Spleen (tissue), 7 donors: Measurements from ENCODE around the gene GPAT3.

Experiments
- POLR2AphosphoS5 ChIP-seq, 3 donors: sonication (generic); formaldehyde crosslinking; IDR thresholded peaks; one replicate each; pipeline ENCODE4 v1.5.1; 2017; ENCODE audit warnings: antibody characterized with exemption in 3 of 3
- TF ChIP-seq, protein P1 (sequence below), 11 experiments: fragments of 200-600 bp in 7 of 11; fragments of 450-650 bp in 4 of 11; sonication (generic) in 4 of 11; IDR thresholded peaks in 8 of 11; conservative IDR thresholded peaks in 3 of 11; 1 replicate in 7 of 11; 2 replicates in 4 of 11; pipeline versions ENCODE4 v1.4.0 to v1.8.0; 2016 to 2021; ENCODE audit warnings: antibody characterized with exemption in 11 of 11, inconsistent platforms in 4 of 11, mild to moderate bottlenecking in 1 of 11
- donor health status: DM: no; HTN: no; CAD: no; lungs with moderate emphysema.
- donor health status: DM: no; HTN: no; CAD: no.
- donor health status: DM: no; HTN: no; CAD: no.

DNA sequence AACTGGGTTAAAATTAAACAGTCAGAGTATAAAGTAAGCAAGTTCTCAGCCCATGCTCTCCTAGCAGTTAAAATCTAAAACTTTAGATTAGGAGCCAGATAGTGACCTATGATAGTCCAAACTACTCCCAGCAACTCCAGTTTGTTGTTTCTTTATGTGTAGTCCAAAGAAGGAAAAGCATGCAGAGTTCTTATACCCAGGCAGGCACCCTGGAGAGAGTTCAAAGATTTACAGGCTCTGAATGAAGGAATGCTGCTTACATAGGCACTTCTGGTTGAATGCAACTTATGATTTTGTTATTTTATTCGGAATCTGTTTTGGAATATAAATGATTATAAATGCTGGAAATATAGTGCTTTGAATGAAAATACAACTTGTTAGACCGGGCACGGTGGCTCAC lies 67.2 kb downstream of the GPAT3 start:
- TF ChIP-seq, protein P1, sequence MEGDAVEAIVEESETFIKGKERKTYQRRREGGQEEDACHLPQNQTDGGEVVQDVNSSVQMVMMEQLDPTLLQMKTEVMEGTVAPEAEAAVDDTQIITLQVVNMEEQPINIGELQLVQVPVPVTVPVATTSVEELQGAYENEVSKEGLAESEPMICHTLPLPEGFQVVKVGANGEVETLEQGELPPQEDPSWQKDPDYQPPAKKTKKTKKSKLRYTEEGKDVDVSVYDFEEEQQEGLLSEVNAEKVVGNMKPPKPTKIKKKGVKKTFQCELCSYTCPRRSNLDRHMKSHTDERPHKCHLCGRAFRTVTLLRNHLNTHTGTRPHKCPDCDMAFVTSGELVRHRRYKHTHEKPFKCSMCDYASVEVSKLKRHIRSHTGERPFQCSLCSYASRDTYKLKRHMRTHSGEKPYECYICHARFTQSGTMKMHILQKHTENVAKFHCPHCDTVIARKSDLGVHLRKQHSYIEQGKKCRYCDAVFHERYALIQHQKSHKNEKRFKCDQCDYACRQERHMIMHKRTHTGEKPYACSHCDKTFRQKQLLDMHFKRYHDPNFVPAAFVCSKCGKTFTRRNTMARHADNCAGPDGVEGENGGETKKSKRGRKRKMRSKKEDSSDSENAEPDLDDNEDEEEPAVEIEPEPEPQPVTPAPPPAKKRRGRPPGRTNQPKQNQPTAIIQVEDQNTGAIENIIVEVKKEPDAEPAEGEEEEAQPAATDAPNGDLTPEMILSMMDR (IDR thresholded peaks at IDR 0.05 in 8 of 11, conservative IDR thresholded peaks at IDR 0.05 in 3 of 11), result no peak
- TF ChIP-seq POLR2AphosphoS5 (IDR thresholded peaks at IDR 0.05), result no peak
